K562 (cell line): ENCODE results near the gene DIS3L2. TPM values are rescaled to one million over a fixed set of nuclear protein-coding genes. Genes with fewer than 3 reads are reported as not detected.

Experiments
- ATAC-seq: fragments of 200-7000 bp; cut with Tn5 transposase; 3 replicates; pipeline ENCODE4 v1.9.1; 2020; ENCODE audit warnings: moderate library complexity
- BruUV-seq: library from RNA; stranded (reverse); fragments of 400-500 nt; replicated peaks from 2 replicates; lab custom pipeline; 2021; lab: Mats Ljungman, UMichigan
- CTCF ChIA-PET: fragments of 300-600 bp; formaldehyde crosslinking; extraction: SDS; loops from one replicate; lab custom pipeline; 2021; ENCODE audit warnings: low intra/inter-chr PET ratio; lab: Yijun Ruan, JAX
- POLR2A ChIA-PET: fragments of 300-600, 350-650 bp; sonication (Branson Sonifier 250); formaldehyde crosslinking; extraction: SDS; loops from one replicate; lab custom pipeline; 2021; ENCODE audit warnings: antibody characterized with exemption, inconsistent platforms; lab: Yijun Ruan, JAX
- DNase-seq, 4 experiments: peaks; one replicate each; pipeline versions ENCODE4 v3.0.0 to v3.0.0-alpha.2; 2011 to 2018; ENCODE audit warnings: low spot score in 3 of 4, mixed read lengths in 3 of 4; ENCODE audit errors: extremely low read depth in 1 of 4
- FAIRE-seq: peaks from 2 replicates; lab custom pipeline; 2011; peaks lifted over from hg19 to GRCh38; lab: Jason Lieb, UNC
- H2AFZ ChIP-seq: 2 replicates; pipeline ENCODE4 v1.6.0; 2011; ENCODE audit warnings: low read depth, low read length, control low read depth, inconsistent platforms
- H3K27ac ChIP-seq: fragments of 200-600 bp; 3 replicates; pipeline ENCODE4 v1.8.0; 2011; ENCODE audit warnings: low read depth, mild to moderate bottlenecking, control low read depth, inconsistent platforms, low read length, moderate library complexity, mixed read lengths; ENCODE audit errors: extremely low read depth
- H3K27me3 ChIP-seq, 2 experiments: fragments of 300-600 bp in 1 of 2; 2 replicates in 1 of 2; 3 replicates in 1 of 2; pipeline versions ENCODE4 v1.6.0 to v1.8.0; 2011; ENCODE audit warnings: inconsistent platforms in 2 of 2, low read length in 2 of 2, mild to moderate bottlenecking in 1 of 2, mixed read lengths in 1 of 2, moderate library complexity in 1 of 2; ENCODE audit not compliant: control insufficient read depth in 2 of 2, insufficient read depth in 2 of 2
- H3K36me3 ChIP-seq: fragments of 300-600 bp; 3 replicates; pipeline ENCODE4 v1.8.0; 2011; ENCODE audit warnings: mild to moderate bottlenecking, low read length, inconsistent platforms; ENCODE audit not compliant: control insufficient read depth, insufficient read depth
- H3K4me1 ChIP-seq, 2 experiments: fragments of 200-600 bp in 1 of 2; replicated peaks in 1 of 2; 2 replicates in 1 of 2; 3 replicates in 1 of 2; pipeline versions ENCODE4 v1.5.1 to v1.8.0; 2011; ENCODE audit warnings: inconsistent platforms in 2 of 2, low read length in 2 of 2, mild to moderate bottlenecking in 1 of 2, mixed read lengths in 1 of 2, moderate library complexity in 1 of 2; ENCODE audit not compliant: control insufficient read depth in 2 of 2, insufficient read depth in 2 of 2
- H3K4me2 ChIP-seq: 2 replicates; pipeline ENCODE4 v1.6.1; 2011; ENCODE audit warnings: low read length, control low read depth, inconsistent platforms, mixed read lengths; ENCODE audit not compliant: insufficient read depth
- H3K4me3 ChIP-seq: fragments of 200-600 bp; sonication (generic), shearing (Covaris generic); 2 replicates; pipeline ENCODE4 v1.5.1; 2016; ENCODE audit warnings: control low read depth, inconsistent platforms
- H3K79me2 ChIP-seq: fragments of 200-600 bp; 3 replicates; pipeline ENCODE4 v1.8.0; 2011; ENCODE audit warnings: low read length, inconsistent platforms; ENCODE audit not compliant: control insufficient read depth, insufficient read depth
- H3K9ac ChIP-seq, 2 experiments: 2 replicates each; pipeline versions ENCODE4 v1.6.0 to v1.6.1; 2011; ENCODE audit warnings: low read depth in 2 of 2, low read length in 2 of 2, control low read depth in 1 of 2, inconsistent platforms in 1 of 2, mild to moderate bottlenecking in 1 of 2, mixed read lengths in 1 of 2; ENCODE audit not compliant: insufficient read depth in 1 of 2
- H3K9me1 ChIP-seq: one replicate; pipeline ENCODE4 v1.6.0; 2011; ENCODE audit warnings: inconsistent platforms, mild to moderate bottlenecking, low read length, moderate library complexity; ENCODE audit not compliant: control insufficient read depth, insufficient read depth
- H3K9me3 ChIP-seq: replicated peaks from 2 replicates; pipeline ENCODE4 v1.5.1; 2011; ENCODE audit warnings: low read depth, low read length, inconsistent platforms; ENCODE audit not compliant: control insufficient read depth, insufficient read depth
- H4K20me1 ChIP-seq: replicated peaks from 2 replicates; pipeline ENCODE4 v1.6.1; 2011; ENCODE audit warnings: low read length, inconsistent platforms, mixed read lengths; ENCODE audit not compliant: control insufficient read depth, insufficient read depth
- ARNT ChIP-seq, 2 experiments: fragments of 450-650 bp; IDR thresholded peaks; 2 replicates each; pipeline ENCODE4 v1.6.1; 2016; ENCODE audit warnings: mild to moderate bottlenecking in 1 of 2
- CBFA2T2 ChIP-seq: fragments of 450-650 bp; conservative IDR thresholded peaks from 2 replicates; pipeline ENCODE4 v1.6.1; 2017; ENCODE audit warnings: mild to moderate bottlenecking
- GABPB1 ChIP-seq: sonication (generic); formaldehyde crosslinking; IDR thresholded peaks from 2 replicates; pipeline ENCODE4 v1.8.0; 2022; ENCODE audit warnings: mild to moderate bottlenecking, missing genetic modification reagents
- GTF2F1 ChIP-seq: IDR thresholded peaks from 2 replicates; pipeline ENCODE4 v1.6.1; 2011; ENCODE audit warnings: low read depth, low read length, improper control_type of control experiment
- MCM2 ChIP-seq: fragments of 450-650 bp; IDR thresholded peaks from 2 replicates; pipeline ENCODE4 v1.6.1; 2017; ENCODE audit warnings: low read depth, mild to moderate bottlenecking
- NEUROD1 ChIP-seq: fragments of 150-350 bp; IDR thresholded peaks from 2 replicates; pipeline ENCODE4 v1.6.1; 2014; ENCODE audit warnings: borderline replicate concordance, low read length, low read depth; ENCODE audit not compliant: partially characterized antibody
- RB1 ChIP-seq: fragments of 450-650 bp; IDR thresholded peaks from 2 replicates; pipeline ENCODE4 v1.6.1; 2017; ENCODE audit warnings: low read depth, mild to moderate bottlenecking
- RBM39 ChIP-seq: fragments of 200-400 bp; formaldehyde crosslinking; optimal IDR thresholded peaks from 2 replicates; pipeline ENCODE3; 2018; ENCODE audit warnings: low read depth, low read length
- SFPQ ChIP-seq: fragments of 200-400 bp; formaldehyde crosslinking; IDR thresholded peaks from 2 replicates; pipeline ENCODE4 v1.6.1; 2017; ENCODE audit warnings: mild to moderate bottlenecking, low read depth, low read length, moderate library complexity
- YY1 ChIP-seq, 3 experiments: IDR thresholded peaks; 2 replicates each; pipeline ENCODE4 v1.6.1; 2011; ENCODE audit warnings: low read length in 2 of 3, mild to moderate bottlenecking in 2 of 3, moderate library complexity in 2 of 3, borderline replicate concordance in 1 of 3, control low read depth in 1 of 3, low read depth in 1 of 3; ENCODE audit not compliant: insufficient read depth in 3 of 3, insufficient replicate concordance in 2 of 3, control insufficient read depth in 1 of 3, insufficient read length in 1 of 3; ENCODE audit errors: extremely low read depth in 1 of 3
- ZEB2 ChIP-seq: fragments of 450-650 bp; IDR thresholded peaks from 2 replicates; pipeline ENCODE4 v1.6.1; 2016
- ZNF311 ChIP-seq: fragments of 250-450 bp; sonication (Bioruptor Pico); IDR thresholded peaks from 2 replicates; pipeline ENCODE4 v1.4.0; 2020; ENCODE audit warnings: mild to moderate bottlenecking, moderate library complexity
- ZNF354B ChIP-seq: fragments of 250-450 bp; sonication (Bioruptor Pico); IDR thresholded peaks from 2 replicates; pipeline ENCODE4 v1.4.0; 2020
- ZNF507 ChIP-seq: conservative IDR thresholded peaks from 2 replicates; pipeline ENCODE4 v1.6.1; 2017; ENCODE audit warnings: missing genetic modification characterization, missing compliant biosample characterization
- WGBS: fragments of 100-300 bp; shearing (Covaris generic); methylation state at CpG from one replicate; pipeline ENCODE4 v1.1.6; 2016; ENCODE audit warnings: low coverage, mixed read lengths; ENCODE audit not compliant: insufficient coverage; ENCODE audit errors: missing lambda C conversion rate; 5-methylcytosine and 5-hydroxymethylcytosine counted together
- in situ Hi-C: fragments of 300-500 bp; cut with MboI; formaldehyde crosslinking; loops from 4 replicates; pipeline ENCODE4 v1.15.0; 2018; ENCODE audit warnings: inconsistent platforms, mixed read lengths
- intact Hi-C: fragments of 100-400 bp; cut with micrococcal nuclease; formaldehyde crosslinking; loops from 2 replicates; pipeline ENCODE4 v1.14.2; 2022
- polyA plus RNA-seq, 8 experiments: library from polyadenylated mRNA; depleted of rRNA in 4 of 8; stranded (reverse) in 5 of 8; unstranded in 3 of 8; fragments of >200 nt; fragmentation: Nextera tagmentation in 2 of 8; fragmentation: Illumina TruSeq in 1 of 8; extraction: Ambion mirVana in 2 of 8; extraction: Trizol in 1 of 8; gene quantifications; 2 replicates each; pipeline versions ENCODE4 v1.2.1 to v1.2.3, GENCODE V29; 2011 to 2014; ENCODE audit warnings: inconsistent platforms in 1 of 8, missing spikeins in 1 of 8
- total RNA-seq, 7 experiments: library from RNA; depleted of rRNA in 6 of 7; stranded (reverse); fragments of >200 nt in 6 of 7; fragmentation: Illumina TruSeq in 2 of 7; extraction: Trizol in 2 of 7; gene quantifications; 2 replicates each; pipeline versions ENCODE4 v1.2.1 to v1.2.3, GENCODE V29; 2011 to 2021; ENCODE audit warnings: low replicate concordance in 1 of 7

The DIS3L2 gene
- total and polyA plus RNA-seq, 9 of the 15 experiments (the other 6 are each of a cell fraction or from before 2014, with no cell fraction given) = 1.5 to 19.2 (median 11.2) TPM

- TF ChIP-seq GABPB1 (CRISPR knock-in tag) = no peak
- no peak for TF ChIP-seq RB1
- no peak for TF ChIP-seq CBFA2T2
- TF ChIP-seq SFPQ = no peak
Observed at GRCh38 chr2:232184346-232184745, 222.8 kb downstream of the DIS3L2 start (continued).

- POLR2A ChIA-PET = no interaction called here
- H2AFZ ChIP-seq = no peak overlapping the region
- CTCF ChIA-PET = no interaction called here
- H3K4me2 ChIP-seq = no peak overlapping the region
- intact Hi-C loops = no loop called here
- DNase-seq (no peak), FAIRE-seq (no peak), ATAC-seq (no peak)
- in situ Hi-C loops = no loop called here
- no peaks in the 10 kb centered on the region for H3K9me1 ChIP-seq
- H3K9ac ChIP-seq = no peak overlapping the region
- no peak overlapping the region for H3K4me3 ChIP-seq
- no peaks in the 10 kb centered on the region for H4K20me1 ChIP-seq
- no peaks in the 10 kb centered on the region for H3K27me3 ChIP-seq
- no peaks in the 10 kb centered on the region for H3K79me2 ChIP-seq
- no TSS peak for BruUV-seq
- no peak overlapping the region for H3K27ac ChIP-seq
- H3K9me3 ChIP-seq = no peaks in the 10 kb centered on the region
- 14% methylated on average over 1 of the region's 2 CpGs for WGBS
- TF ChIP-seq ZNF311 = no peak
- TF ChIP-seq ZEB2 = no peak
- TF ChIP-seq NEUROD1 = no peak
- TF ChIP-seq RBM39 = no peak
- TF ChIP-seq ARNT (IDR thresholded peaks at IDR 0.05) = no peak
- no peak for TF ChIP-seq MCM2
- TF ChIP-seq GTF2F1 = no peak
- TF ChIP-seq YY1 (IDR thresholded peaks at IDR 0.05; ENCODE audit: borderline replicate concordance in 1 of 3, control insufficient read depth in 1 of 3, extremely low read depth in 1 of 3, insufficient read depth in 3 of 3, insufficient read length in 1 of 3, insufficient replicate concordance in 2 of 3, low read depth in 1 of 3, low read length in 2 of 3) = no peak
- TF ChIP-seq ZNF507 (tag) = no peak
- TF ChIP-seq ZNF354B (CRISPR knock-in tag) = no peak
- H3K36me3 ChIP-seq = no peaks in the 10 kb centered on the region
- H3K4me1 ChIP-seq = no peaks in the 10 kb centered on the region
Observed at GRCh38 chr2:232190796-232191195, 229.3 kb downstream of the DIS3L2 start.
